ENCODE data around the gene DGKB. TPM values are rescaled to one million over a fixed set of nuclear protein-coding genes. Genes with fewer than 3 reads are reported as not detected.

Gene DGKB
- total RNA-seq, 1 experiment from 2014 or later = not detected

- ChIA-PET CTCF (no interaction called here), POLR2A (no interaction called here)
- H3K4me3 ChIP-seq (ENCODE audit: low read depth in 2 of 2, low read length in 2 of 2) = no peak overlapping the region
- no peak overlapping the region for H3K27ac ChIP-seq (ENCODE audit: low read length)
- intact Hi-C loops (cut with micrococcal nuclease; ENCODE audit: unreplicated experiment) = no loop called here
- in situ Hi-C loops (cut with HindIII; ENCODE audit: low pct_unique_long_range_greater_than_20kb, low sequenced_read_pairs) = no loop called here
- no peaks in the 10 kb centered on the region for H3K9me3 ChIP-seq (ENCODE audit: control insufficient read depth, insufficient read depth, low read depth, low read length)
- DNase-seq (ENCODE audit: low read depth, low spot score) = no peak
- no peaks in the 10 kb centered on the region for H3K27me3 ChIP-seq (ENCODE audit: control insufficient read depth, insufficient read depth, low read length)
- H3K4me1 ChIP-seq (ENCODE audit: control insufficient read depth, insufficient read depth, low read length) = no peaks in the 10 kb centered on the region
- no peak for ATAC-seq
- H3K36me3 ChIP-seq (ENCODE audit: control insufficient read depth, insufficient read depth, low read length) = no peaks in the 10 kb centered on the region
- BruUV-seq (replicated peaks) = no TSS peak
- TF ChIP-seq, protein P1, sequence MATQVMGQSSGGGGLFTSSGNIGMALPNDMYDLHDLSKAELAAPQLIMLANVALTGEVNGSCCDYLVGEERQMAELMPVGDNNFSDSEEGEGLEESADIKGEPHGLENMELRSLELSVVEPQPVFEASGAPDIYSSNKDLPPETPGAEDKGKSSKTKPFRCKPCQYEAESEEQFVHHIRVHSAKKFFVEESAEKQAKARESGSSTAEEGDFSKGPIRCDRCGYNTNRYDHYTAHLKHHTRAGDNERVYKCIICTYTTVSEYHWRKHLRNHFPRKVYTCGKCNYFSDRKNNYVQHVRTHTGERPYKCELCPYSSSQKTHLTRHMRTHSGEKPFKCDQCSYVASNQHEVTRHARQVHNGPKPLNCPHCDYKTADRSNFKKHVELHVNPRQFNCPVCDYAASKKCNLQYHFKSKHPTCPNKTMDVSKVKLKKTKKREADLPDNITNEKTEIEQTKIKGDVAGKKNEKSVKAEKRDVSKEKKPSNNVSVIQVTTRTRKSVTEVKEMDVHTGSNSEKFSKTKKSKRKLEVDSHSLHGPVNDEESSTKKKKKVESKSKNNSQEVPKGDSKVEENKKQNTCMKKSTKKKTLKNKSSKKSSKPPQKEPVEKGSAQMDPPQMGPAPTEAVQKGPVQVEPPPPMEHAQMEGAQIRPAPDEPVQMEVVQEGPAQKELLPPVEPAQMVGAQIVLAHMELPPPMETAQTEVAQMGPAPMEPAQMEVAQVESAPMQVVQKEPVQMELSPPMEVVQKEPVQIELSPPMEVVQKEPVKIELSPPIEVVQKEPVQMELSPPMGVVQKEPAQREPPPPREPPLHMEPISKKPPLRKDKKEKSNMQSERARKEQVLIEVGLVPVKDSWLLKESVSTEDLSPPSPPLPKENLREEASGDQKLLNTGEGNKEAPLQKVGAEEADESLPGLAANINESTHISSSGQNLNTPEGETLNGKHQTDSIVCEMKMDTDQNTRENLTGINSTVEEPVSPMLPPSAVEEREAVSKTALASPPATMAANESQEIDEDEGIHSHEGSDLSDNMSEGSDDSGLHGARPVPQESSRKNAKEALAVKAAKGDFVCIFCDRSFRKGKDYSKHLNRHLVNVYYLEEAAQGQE (IDR thresholded peaks at IDR 0.05; ENCODE audit: insufficient read depth in 1 of 2, low read depth in 2 of 2, low read length in 1 of 2) = no peak
- no peak for TF ChIP-seq TCF7L2 (IDR thresholded peaks at IDR 0.05; ENCODE audit: low read depth, low read length)
- no peak for TF ChIP-seq POLR2AphosphoS5 (IDR thresholded peaks at IDR 0.05; ENCODE audit: low read depth, low read length)
- no peak for TF ChIP-seq SIN3A (IDR thresholded peaks at IDR 0.05; ENCODE audit: borderline replicate concordance, insufficient read depth, low read depth, low read length)
- TF ChIP-seq, protein P2, sequence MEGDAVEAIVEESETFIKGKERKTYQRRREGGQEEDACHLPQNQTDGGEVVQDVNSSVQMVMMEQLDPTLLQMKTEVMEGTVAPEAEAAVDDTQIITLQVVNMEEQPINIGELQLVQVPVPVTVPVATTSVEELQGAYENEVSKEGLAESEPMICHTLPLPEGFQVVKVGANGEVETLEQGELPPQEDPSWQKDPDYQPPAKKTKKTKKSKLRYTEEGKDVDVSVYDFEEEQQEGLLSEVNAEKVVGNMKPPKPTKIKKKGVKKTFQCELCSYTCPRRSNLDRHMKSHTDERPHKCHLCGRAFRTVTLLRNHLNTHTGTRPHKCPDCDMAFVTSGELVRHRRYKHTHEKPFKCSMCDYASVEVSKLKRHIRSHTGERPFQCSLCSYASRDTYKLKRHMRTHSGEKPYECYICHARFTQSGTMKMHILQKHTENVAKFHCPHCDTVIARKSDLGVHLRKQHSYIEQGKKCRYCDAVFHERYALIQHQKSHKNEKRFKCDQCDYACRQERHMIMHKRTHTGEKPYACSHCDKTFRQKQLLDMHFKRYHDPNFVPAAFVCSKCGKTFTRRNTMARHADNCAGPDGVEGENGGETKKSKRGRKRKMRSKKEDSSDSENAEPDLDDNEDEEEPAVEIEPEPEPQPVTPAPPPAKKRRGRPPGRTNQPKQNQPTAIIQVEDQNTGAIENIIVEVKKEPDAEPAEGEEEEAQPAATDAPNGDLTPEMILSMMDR (IDR thresholded peaks at IDR 0.05) = no peak
Observed at GRCh38 chr7:14438366-14438765, 464.2 kb downstream of the DGKB start.

GRCh38 chr7:14436878-14437277 is 465.7 kb downstream of the DGKB start:
- no peak overlapping the region for H3K27ac ChIP-seq (ENCODE audit: low read length)
- POLR2A ChIA-PET = no interaction called here
- H3K9me3 ChIP-seq (ENCODE audit: control insufficient read depth, insufficient read depth, low read depth, low read length) = no peaks in the 10 kb centered on the region

More at GRCh38 chr7:14436878-14437277, 465.7 kb downstream of the DGKB start:
- intact Hi-C loops (cut with micrococcal nuclease; ENCODE audit: unreplicated experiment) = no loop called here
- CTCF ChIA-PET = no interaction called here
- ATAC-seq = no peak
- in situ Hi-C loops (cut with HindIII; ENCODE audit: low pct_unique_long_range_greater_than_20kb, low sequenced_read_pairs) = no loop called here
- Histone ChIP-seq H3K27me3 (ENCODE audit: control insufficient read depth, insufficient read depth, low read length) (no peaks in the 10 kb centered on the region), H3K4me1 (ENCODE audit: control insufficient read depth, insufficient read depth, low read length) (no peaks in the 10 kb centered on the region), H3K36me3 (ENCODE audit: control insufficient read depth, insufficient read depth, low read length) (no peaks in the 10 kb centered on the region), H3K4me3 (ENCODE audit: low read depth in 2 of 2, low read length in 2 of 2) (no peak overlapping the region)
- DNase-seq (ENCODE audit: low read depth, low spot score) = no peak
- no TSS peak for BruUV-seq (replicated peaks)
- no peak for TF ChIP-seq POLR2AphosphoS5 (IDR thresholded peaks at IDR 0.05; ENCODE audit: low read depth, low read length)
- no peak for TF ChIP-seq TCF7L2 (IDR thresholded peaks at IDR 0.05; ENCODE audit: low read depth, low read length)
- TF ChIP-seq, protein P2 (IDR thresholded peaks at IDR 0.05) = no peak
- no peak for TF ChIP-seq SIN3A (IDR thresholded peaks at IDR 0.05; ENCODE audit: borderline replicate concordance, insufficient read depth, low read depth, low read length)
- TF ChIP-seq, protein P1 (IDR thresholded peaks at IDR 0.05; ENCODE audit: insufficient read depth in 1 of 2, low read depth in 2 of 2, low read length in 1 of 2) = no peak
